ENCODE data around the gene FAM156B.
"Not testable (repeated sequence)": the region's sequence is repeated elsewhere in the genome, so short reads cannot be mapped to it uniquely, and the experiment has no call there.

Gene FAM156B, protein sequence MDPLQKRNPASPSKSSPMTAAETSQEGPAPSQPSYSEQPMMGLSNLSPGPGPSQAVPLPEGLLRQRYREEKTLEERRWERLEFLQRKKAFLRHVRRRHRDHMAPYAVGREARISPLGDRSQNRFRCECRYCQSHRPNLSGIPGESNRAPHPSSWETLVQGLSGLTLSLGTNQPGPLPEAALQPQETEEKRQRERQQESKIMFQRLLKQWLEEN

DNA sequence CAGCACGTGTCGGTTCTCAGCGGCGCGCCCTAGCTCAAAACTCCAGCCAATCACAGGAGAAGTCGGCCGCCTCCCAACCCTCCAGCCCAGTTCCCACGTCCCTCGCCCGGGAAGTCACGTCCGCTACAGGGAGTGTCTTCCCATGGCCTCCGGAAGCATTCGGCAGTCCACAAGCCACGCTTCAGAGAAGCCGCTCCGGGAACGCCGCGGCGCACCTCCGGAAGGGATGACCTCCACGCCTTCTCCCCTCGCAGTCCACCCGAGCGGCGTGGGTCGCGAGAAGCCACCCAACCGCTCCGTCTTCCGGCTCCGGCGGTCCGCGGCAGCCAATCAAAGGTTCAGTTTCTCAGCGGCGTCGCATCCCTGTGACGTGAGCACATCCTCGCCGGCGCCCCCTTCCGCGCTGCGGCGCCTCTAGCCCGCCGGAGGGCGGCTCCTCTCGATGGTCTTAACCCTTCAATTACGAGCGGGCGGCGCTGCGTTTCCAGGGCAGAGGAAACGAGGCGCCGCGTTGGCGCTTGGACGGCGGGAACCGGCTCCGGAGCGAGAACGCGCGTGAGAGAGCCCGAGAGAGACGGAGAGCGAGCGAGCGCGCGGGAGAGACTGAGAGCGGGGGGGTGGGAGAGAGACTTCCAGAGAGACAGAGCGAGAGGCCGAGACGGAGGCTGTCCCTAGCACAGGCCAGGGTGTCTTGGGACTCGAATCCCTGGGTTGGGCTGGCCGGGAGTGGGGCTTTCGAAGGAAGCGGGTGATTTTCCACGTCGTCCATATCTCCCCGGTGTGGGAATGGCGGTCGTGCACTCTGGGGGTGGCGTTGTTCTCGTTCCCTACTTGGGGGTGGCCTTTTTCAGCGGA is at the start of gene FAM156B:
Gene FAM156B, plus strand, starts transcription at position 476 of the 855 bp plus-strand sequence. CDS start 9,896 bp downstream, outside the sequence.
- in situ Hi-C loops (cut with MboI; ENCODE audit: low sequenced_read_pairs): not testable (repeated sequence)

DNA sequence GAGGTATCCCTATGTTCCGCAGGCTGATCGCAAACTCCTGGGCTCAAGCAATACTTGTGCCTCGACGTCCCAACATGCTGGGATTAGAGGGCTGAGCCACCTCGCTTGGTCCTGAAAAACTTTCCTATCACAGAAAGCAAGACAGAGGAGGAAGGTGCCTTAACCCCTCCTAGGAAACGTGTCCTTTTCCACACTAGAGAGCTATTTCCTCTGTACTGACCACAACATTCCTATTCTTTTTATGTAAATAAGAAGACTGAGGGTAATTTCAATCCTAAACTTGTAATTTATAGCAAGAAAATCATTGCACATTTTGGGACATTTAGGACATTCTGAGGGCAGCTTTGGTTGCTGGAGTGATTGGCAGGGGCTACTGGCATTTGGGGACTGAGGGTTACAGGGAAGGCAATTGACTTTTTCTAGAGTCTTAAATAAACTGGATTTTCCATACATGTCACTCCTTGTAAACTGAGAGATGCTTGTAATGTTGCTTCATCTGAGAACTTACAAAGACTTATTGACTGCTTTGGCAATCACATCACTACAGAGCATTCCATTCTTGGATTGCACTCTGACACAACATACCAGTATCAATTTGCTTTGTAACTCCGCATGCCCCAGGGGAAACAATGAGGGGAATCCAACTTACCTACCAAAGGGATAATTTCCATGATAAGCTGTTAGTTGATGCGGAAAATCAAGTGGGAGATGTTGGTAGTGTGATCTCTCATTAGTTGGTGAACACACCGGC is 44.8 kb upstream of the FAM156B start:
- in situ Hi-C loops (cut with MboI; ENCODE audit: low sequenced_read_pairs): no loop called here

GRCh38 chrX:52856991-52857525 is 40.1 kb upstream of the FAM156B start:
- in situ Hi-C loops (cut with MboI; ENCODE audit: low sequenced_read_pairs): not testable (repeated sequence)

DNA sequence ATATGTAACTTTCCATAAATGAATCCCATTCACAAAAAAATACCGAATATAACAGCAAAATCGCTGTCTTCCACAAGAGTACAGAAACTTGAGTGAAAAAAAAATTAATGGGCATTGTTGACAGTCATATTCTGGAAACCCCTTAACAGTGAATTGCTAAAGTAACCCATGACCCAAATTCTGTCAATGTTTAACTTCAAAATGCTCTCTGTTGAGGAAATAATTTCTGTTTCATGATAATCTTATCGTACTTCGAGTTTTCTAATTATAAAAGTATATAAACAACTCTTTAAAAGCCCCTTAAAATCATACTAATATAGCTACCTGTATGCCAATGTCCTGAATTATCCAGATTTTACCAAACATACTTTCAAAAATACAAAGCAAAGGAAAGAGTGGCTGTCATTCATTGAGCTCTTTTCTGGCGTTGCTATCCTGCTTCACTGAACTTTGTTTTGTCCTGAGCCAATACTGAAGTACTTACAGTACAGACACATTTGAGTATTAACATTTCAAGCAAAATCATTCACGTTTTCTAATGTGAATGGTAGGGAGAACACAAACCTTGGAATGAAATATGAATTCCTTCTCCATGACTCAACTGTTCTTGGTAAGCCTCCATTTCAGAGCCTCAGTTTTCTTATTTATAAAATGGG is 31.7 kb upstream of the FAM156B start:
- in situ Hi-C loops (cut with MboI; ENCODE audit: low sequenced_read_pairs): no loop called here

DNA sequence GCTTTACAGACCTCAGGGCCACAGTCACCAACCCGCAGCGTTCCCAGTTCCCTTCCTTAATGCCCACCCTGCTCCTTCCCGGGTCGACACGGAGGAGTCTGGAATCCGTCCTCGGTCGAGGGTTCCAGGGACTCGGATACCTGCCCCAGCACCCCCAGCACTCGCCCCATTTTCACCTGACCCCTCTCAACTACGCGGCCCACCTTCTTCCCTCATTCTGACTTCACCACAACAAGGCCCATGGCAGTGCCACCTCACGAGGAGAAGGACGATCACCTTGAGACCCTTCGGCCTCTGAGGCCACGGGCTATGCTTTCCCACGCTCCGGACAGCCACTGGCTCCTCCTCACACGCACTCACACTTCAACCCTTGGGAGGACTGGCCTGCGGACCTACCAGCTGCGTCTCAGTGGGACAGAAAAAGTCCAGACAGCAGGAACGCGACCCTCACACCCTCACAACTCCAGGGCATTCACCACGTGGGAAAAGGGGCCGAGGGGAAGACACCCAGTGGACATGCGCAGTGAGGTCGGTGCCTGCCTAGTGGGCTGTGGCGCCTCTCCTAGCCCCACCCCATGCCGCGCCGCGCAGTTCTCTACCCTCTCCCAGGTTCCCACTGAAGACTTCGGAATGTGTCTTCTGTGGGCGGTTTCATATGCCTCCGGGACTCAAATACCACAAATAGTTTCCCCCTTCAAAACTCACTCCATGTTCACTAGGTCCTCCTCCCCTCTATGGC is 29.4 kb upstream of the FAM156B start, which contains the start of gene XAGE3:
Gene XAGE3, minus strand, starts transcription at position 474 of the 739 bp plus-strand sequence. CDS start 950 bp downstream, outside the sequence.
- in situ Hi-C loops (cut with MboI; ENCODE audit: low sequenced_read_pairs): no loop called here

DNA sequence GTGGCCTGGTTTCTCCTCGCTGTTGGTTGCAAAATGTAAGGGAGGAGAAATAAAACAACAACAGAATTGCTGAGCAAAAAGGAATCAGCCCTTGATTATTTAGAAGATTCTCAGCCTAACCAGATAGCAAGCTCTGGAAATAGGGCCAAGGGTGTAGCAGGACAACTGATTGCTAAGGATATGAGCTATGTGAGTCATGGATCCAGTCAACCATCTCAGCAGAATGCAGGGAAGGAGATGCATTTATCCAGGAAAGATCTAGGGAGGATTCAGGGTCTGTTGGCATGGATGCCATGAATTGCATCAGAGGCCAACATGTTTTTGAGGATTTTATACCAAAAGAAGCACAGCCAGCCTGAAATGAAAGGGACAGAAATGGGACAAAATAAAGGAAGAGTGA is 27.1 kb upstream of the FAM156B start:
- in situ Hi-C loops (cut with MboI; ENCODE audit: low sequenced_read_pairs): no loop called here

- in situ Hi-C loops (cut with MboI; ENCODE audit: low sequenced_read_pairs): not testable (repeated sequence)
These were observed 23.3 kb upstream of the FAM156B start for GRCh38 chrX:52873825-52874224.

GRCh38 chrX:52874661-52875060 is 22.5 kb upstream of the FAM156B start:
- in situ Hi-C loops (cut with MboI; ENCODE audit: low sequenced_read_pairs): no loop called here

GRCh38 chrX:52875436-52875835 is 21.7 kb upstream of the FAM156B start:
- in situ Hi-C loops (cut with MboI; ENCODE audit: low sequenced_read_pairs): not testable (repeated sequence)

- in situ Hi-C loops (cut with MboI; ENCODE audit: low sequenced_read_pairs): not testable (repeated sequence)
These were observed 20.7 kb upstream of the FAM156B start for GRCh38 chrX:52876386-52876785.

GRCh38 chrX:52887459-52887858 is 9.7 kb upstream of the FAM156B start:
- in situ Hi-C loops (cut with MboI; ENCODE audit: low sequenced_read_pairs): not testable (repeated sequence)

GRCh38 chrX:52888090-52888489 is 9.0 kb upstream of the FAM156B start:
- in situ Hi-C loops (cut with MboI; ENCODE audit: low sequenced_read_pairs): not testable (repeated sequence)

- in situ Hi-C loops (cut with MboI; ENCODE audit: low sequenced_read_pairs): not testable (repeated sequence)
These were observed 692 bp upstream of the FAM156B start for GRCh38 chrX:52896438-52896837.

GRCh38 chrX:52905531-52905930 is 8.4 kb downstream of the FAM156B start:
- in situ Hi-C loops (cut with MboI; ENCODE audit: low sequenced_read_pairs): not testable (repeated sequence)

- in situ Hi-C loops (cut with MboI; ENCODE audit: low sequenced_read_pairs): not testable (repeated sequence)
These were observed 8.9 kb downstream of the FAM156B start for GRCh38 chrX:52906072-52906471.

DNA sequence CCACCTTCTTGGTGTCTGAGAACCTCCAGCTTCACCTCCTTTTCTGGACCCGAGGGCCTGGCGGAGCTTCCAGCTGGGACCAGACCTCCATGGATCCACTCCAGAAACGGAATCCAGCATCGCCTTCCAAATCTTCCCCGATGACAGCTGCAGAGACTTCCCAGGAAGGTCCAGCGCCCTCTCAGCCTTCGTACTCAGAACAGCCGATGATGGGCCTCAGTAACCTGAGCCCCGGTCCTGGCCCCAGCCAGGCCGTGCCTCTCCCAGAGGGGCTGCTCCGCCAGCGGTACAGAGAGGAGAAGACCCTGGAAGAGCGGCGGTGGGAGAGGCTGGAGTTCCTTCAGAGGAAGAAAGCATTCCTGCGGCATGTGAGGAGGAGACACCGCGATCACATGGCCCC is 10.0 kb downstream of the FAM156B start:
- in situ Hi-C loops (cut with MboI; ENCODE audit: low sequenced_read_pairs): not testable (repeated sequence)

DNA sequence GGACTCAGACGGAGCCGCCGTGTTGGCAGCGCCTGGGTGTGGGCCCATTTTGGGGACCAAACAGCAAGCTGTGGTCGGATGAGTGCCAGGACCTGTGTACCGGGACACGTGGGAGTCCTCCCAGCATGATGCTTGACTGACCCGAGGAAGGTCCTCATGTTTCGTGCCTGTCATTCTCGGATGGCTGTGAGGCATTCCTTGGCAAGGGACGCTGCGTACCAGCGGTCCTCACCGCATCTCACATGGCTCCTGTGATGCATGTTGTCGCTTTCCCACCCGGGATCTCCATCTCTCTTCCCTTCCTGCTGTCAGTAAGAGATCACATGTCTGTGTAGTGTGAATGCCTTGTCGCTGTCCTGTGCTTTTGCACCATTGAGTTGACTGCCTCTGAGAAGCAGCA is 10.8 kb downstream of the FAM156B start:
- in situ Hi-C loops (cut with MboI; ENCODE audit: low sequenced_read_pairs): not testable (repeated sequence)

DNA sequence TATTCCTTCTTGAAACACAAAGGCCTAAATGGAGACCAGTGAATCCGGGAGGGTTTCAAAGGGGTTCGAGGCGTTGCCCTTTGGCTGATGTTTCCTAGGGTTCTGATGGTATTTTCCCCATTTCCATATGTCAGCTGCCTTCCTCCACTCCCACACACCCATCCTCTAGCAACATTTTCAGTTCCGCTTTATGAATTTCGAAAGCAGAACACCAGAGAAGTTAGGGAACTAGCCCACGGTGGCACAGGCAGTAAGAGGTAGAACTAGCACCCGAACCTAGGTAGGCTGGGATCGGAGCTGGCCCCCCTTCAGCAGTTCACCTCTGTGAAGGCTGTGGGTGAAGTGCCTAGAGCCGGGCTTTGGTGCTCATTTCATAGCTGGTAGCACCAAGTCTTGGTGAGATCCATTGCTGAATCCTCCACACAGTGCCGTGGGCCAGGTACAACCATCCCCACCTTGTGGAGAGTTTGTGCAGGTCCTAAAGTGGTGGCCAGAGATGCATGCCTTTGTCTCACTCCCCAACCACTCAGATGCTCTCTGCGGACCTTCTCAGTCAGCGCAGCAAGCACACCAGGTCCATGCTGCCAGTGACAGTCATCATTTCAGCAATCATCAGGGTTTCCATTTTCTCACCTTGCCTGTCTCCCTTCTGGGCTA is 12.3 kb downstream of the FAM156B start:
- in situ Hi-C loops (cut with MboI; ENCODE audit: low sequenced_read_pairs): not testable (repeated sequence)

GRCh38 chrX:52913681-52914080 is 16.6 kb downstream of the FAM156B start:
- in situ Hi-C loops (cut with MboI; ENCODE audit: low sequenced_read_pairs): not testable (repeated sequence)
